NCI-H2227 treated with DMSO at 0.1 percent for 48 hours (cell line): ENCODE data around the gene ERG.

Experiments
- DNase-seq: peaks from one replicate; lab custom pipeline; 2025; lab: John Stamatoyannopoulos, UW

Gene ERG

DNA sequence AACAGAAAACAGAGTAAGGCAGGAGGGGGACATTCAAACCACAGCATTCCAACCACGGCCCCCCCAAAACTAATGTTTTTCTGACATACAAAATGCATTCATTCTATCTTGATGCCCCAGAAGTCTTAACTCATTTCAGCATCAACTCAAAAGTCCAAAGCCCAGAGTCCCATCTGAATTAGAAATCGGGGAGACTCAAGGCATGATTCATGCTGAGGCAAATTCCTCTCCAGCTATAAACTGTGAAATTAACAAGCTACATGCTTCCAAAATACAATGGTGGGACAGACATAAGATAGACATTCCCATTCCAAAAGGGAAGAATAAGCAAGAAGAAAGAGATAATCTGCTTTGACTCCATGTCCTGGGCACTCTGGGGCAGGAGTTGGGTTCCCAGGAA, 167.6 kb downstream of the ERG start:
- no peak for DNase-seq
